Adrenal gland (tissue), 12 donors: ENCODE results near the gene ACOT11. TPM values are rescaled to one million over a fixed set of nuclear protein-coding genes. Genes with fewer than 3 reads are reported as not detected.

ENCODE experiments used
- DNase-seq, 7 donors: peaks; one replicate each; pipeline ENCODE4 v3.0.0-alpha.2; 2019 to 2020
- H3K27ac ChIP-seq, 5 donors: fragments of 200-600 bp; sonication (generic) in 4 of 5; 1 replicate in 3 of 5; 2 replicates in 2 of 5; pipeline versions ENCODE4 v1.5.1 to v1.8.0; 2016 to 2020; ENCODE audit warnings: mild to moderate bottlenecking in 1 of 5
- H3K27me3 ChIP-seq: fragments of 200-600 bp; 2 replicates; pipeline ENCODE4 v1.8.0; 2021
- H3K36me3 ChIP-seq, 2 donors: fragments of 200-600 bp; replicated peaks in 1 of 2; 1 replicate in 1 of 2; 2 replicates in 1 of 2; pipeline versions ENCODE4 v1.5.1 to v1.8.0; 2018 to 2022
- H3K4me1 ChIP-seq, 2 donors: fragments of 200-600 bp; replicated peaks in 1 of 2; 1 replicate in 1 of 2; 2 replicates in 1 of 2; pipeline versions ENCODE4 v1.5.1 to v1.8.0; 2018 to 2021
- H3K4me3 ChIP-seq, 4 donors: fragments of 200-600 bp; sonication (generic) in 3 of 4; one replicate each; pipeline ENCODE4 v1.5.1; 2016 to 2018
- H3K9me3 ChIP-seq, 3 donors: fragments of 200-600 bp; sonication (generic) in 1 of 3; replicated peaks in 1 of 3; 1 replicate in 2 of 3; 2 replicates in 1 of 3; pipeline versions ENCODE4 v1.5.1 to v1.8.0; 2016 to 2021
- CTCF ChIP-seq, 6 experiments: fragments of 450-650 bp in 4 of 6; fragments of 200-600 bp in 2 of 6; sonication (generic) in 1 of 6; IDR thresholded peaks; 1 replicate in 5 of 6; 2 replicates in 1 of 6; pipeline versions ENCODE4 v1.5.1 to v1.8.0; 2016 to 2021; ENCODE audit warnings: antibody characterized with exemption in 6 of 6, mild to moderate bottlenecking in 2 of 6, moderate library complexity in 1 of 6
- POLR2A ChIP-seq, 2 donors: fragments of 450-650 bp; IDR thresholded peaks; one replicate each; pipeline ENCODE4 v1.6.1; 2017; ENCODE audit warnings: antibody characterized with exemption in 2 of 2, mild to moderate bottlenecking in 2 of 2, moderate library complexity in 1 of 2
- WGBS, 4 donors: extraction: QIAGEN DNeasy Blood & Tissue Kit in 2 of 4; methylation state at CpG; one replicate each; pipeline versions ENCODE4 v1.1.5 to v1.1.7; 2013 to 2017; 5-methylcytosine and 5-hydroxymethylcytosine counted together
- intact Hi-C, 2 donors: fragments of 100-400 bp; cut with DNase I; formaldehyde crosslinking; loops; one replicate each; pipeline versions ENCODE4 v1.14.1 to v1.15.0; 2022 to 2023
- polyA plus RNA-seq, 3 donors: library from polyadenylated mRNA; stranded (reverse); fragments of 200-250 nt in 2 of 3; fragments of 350-450 nt in 1 of 3; fragmentation: Illumina TruSeq in 1 of 3; extraction: RNeasy Lipid Tissue Mini Kit (QIAGEN cat#74804) in 1 of 3; gene quantifications; one replicate each; pipeline ENCODE4 v1.2.3, GENCODE V29; 2013 to 2014
- total RNA-seq, 9 donors: library from RNA; depleted of rRNA in 4 of 9; stranded (reverse); fragments of >200 nt in 4 of 9; fragments of 120-200 nt in 1 of 9; fragmentation: NEBNext Ultra II Directional in 1 of 9; extraction: Animal tissue kit (Norgen Biotek cat#: 25700) in 1 of 9; gene quantifications; one replicate each; pipeline versions ENCODE4 v1.1.0 to v1.2.4, GENCODE V29; 2013 to 2023
- donor health status: healthy with polysubstance abuse.
- donor health status: Bipolar disorder and iron deficiency.
- donor health status: DM: yes; HTN: yes; CAD: no.
- donor health status: DM: no; HTN: no; CAD: no.
- donor health status: DM: no; HTN: no; CAD: no.
- donor health status: DM: yes; HTN: yes; CAD: no.

The ACOT11 gene
- total and polyA plus RNA-seq, 12 donors = 1.6 to 12.7 (median 9.1) TPM

- Histone ChIP-seq H3K9me3 (no peaks in the 10 kb centered on the region), H3K27ac (no peak overlapping the region), H3K27me3 (no peaks in the 10 kb centered on the region), H3K4me3 (no peak overlapping the region), H3K4me1 (no peaks in the 10 kb centered on the region), H3K36me3 (no peaks in the 10 kb centered on the region)
- intact Hi-C loops = no loop called here
- 63 to 80% (median 70%) methylated on average over 2 of the region's 2 CpGs for WGBS, 4 donors
- DNase-seq = no peak
- TF ChIP-seq POLR2A (IDR thresholded peaks at IDR 0.05) = no peak
- TF ChIP-seq CTCF (IDR thresholded peaks at IDR 0.05) = no peak
Observed at GRCh38 chr1:54588377-54588776, 40.3 kb downstream of the ACOT11 start.

GRCh38 chr1:54591127-54591756, 43.2 kb downstream of the ACOT11 start:
- Histone ChIP-seq H3K36me3 (peaks cover 0 to 8% of the 10 kb centered on the region in 2 donors), H3K9me3 (no peaks in the 10 kb centered on the region), H3K27me3 (no peaks in the 10 kb centered on the region), H3K27ac (no peak overlapping the region), H3K4me1 (no peaks in the 10 kb centered on the region), H3K4me3 (no peak overlapping the region)
- WGBS, 4 donors = 54 to 82% (median 64%) methylated on average over 2 to 5 of the region's 5 CpGs
- peak in 4 of 7 donors; percentile 31 to 63 (median 45) for DNase-seq
- intact Hi-C loops = no loop called here
- TF ChIP-seq CTCF (IDR thresholded peaks at IDR 0.05) = no peak
- no peak for TF ChIP-seq POLR2A (IDR thresholded peaks at IDR 0.05)

GRCh38 chr1:54593571-54594160, 45.6 kb downstream of the ACOT11 start:
- no peak overlapping the region for H3K27ac ChIP-seq
- intact Hi-C loops = no loop called here
- no peaks in the 10 kb centered on the region for H3K4me1 ChIP-seq
- WGBS, 4 donors = 88 to 91% (median 90%) methylated on average over 8 to 10 of the region's 10 CpGs
- H3K27me3 ChIP-seq = no peaks in the 10 kb centered on the region
- H3K4me3 ChIP-seq = no peak overlapping the region
- no peak for TF ChIP-seq CTCF (IDR thresholded peaks at IDR 0.05)
- TF ChIP-seq POLR2A (IDR thresholded peaks at IDR 0.05) = no peak
- H3K36me3 ChIP-seq = peaks cover 0 to 8% of the 10 kb centered on the region in 2 donors
- DNase-seq = no peak
- H3K9me3 ChIP-seq = no peaks in the 10 kb centered on the region

GRCh38 chr1:54594463-54594862, 46.4 kb downstream of the ACOT11 start:
- H3K36me3 ChIP-seq = peaks cover 0 to 8% of the 10 kb centered on the region in 2 donors
- no peak for DNase-seq
- intact Hi-C loops = no loop called here
- H3K27ac ChIP-seq = no peak overlapping the region
- H3K4me1 ChIP-seq = no peaks in the 10 kb centered on the region
- no peaks in the 10 kb centered on the region for H3K27me3 ChIP-seq
- no peaks in the 10 kb centered on the region for H3K9me3 ChIP-seq
- no peak overlapping the region for H3K4me3 ChIP-seq
- WGBS, 4 donors = 91 to 96% (median 94%) methylated on average over 10 to 16 of the region's 16 CpGs
- TF ChIP-seq CTCF (IDR thresholded peaks at IDR 0.05) (no peak), POLR2A (IDR thresholded peaks at IDR 0.05) (no peak)
